ENCODE data around the gene MYL11.
A peak's percentile ranks its signal among the peaks of the same experiment; 100 is the strongest.
"Not testable (repeated sequence)": the region's sequence is repeated elsewhere in the genome, so short reads cannot be mapped to it uniquely, and the experiment has no call there.

The MYL11 gene

GRCh38 chr16:30374538-30374937 is at the start of gene MYL11:
TSS of gene MYL11 (plus strand) at chr16:30374802. CDS start at chr16:30374858, 56 bp downstream.
- DNase-seq (ENCODE audit: low read depth): no peak

GRCh38 chr16:30334473-30334989 is 40.1 kb upstream of the MYL11 start:
- DNase-seq (ENCODE audit: low read depth): peak; percentile 86

GRCh38 chr16:30335028-30335597 is 39.5 kb upstream of the MYL11 start:
- DNase-seq (ENCODE audit: low read depth): peak; percentile 76

GRCh38 chr16:30335598-30336474 is 38.8 kb upstream of the MYL11 start:
- peak; percentile 61 for DNase-seq (ENCODE audit: low read depth)

- DNase-seq (ENCODE audit: low read depth): not testable (repeated sequence)
Observed at GRCh38 chr16:30337964-30338357, 36.6 kb upstream of the MYL11 start.

GRCh38 chr16:30338715-30339114 is 35.9 kb upstream of the MYL11 start:
- DNase-seq (ENCODE audit: low read depth): not testable (repeated sequence)

GRCh38 chr16:30340621-30341020 is 34.0 kb upstream of the MYL11 start:
- no peak for DNase-seq (ENCODE audit: low read depth)

- DNase-seq (ENCODE audit: low read depth): peak; percentile 27
Observed at GRCh38 chr16:30341971-30342370, 32.6 kb upstream of the MYL11 start.

- DNase-seq (ENCODE audit: low read depth): no peak
Observed at GRCh38 chr16:30342751-30343490, 31.7 kb upstream of the MYL11 start.

- not testable (repeated sequence) for DNase-seq (ENCODE audit: low read depth)
Observed at GRCh38 chr16:30343491-30343820, 31.1 kb upstream of the MYL11 start.

GRCh38 chr16:30346286-30346685 is 28.3 kb upstream of the MYL11 start:
- DNase-seq (ENCODE audit: low read depth): no peak

GRCh38 chr16:30348113-30348512 is 26.5 kb upstream of the MYL11 start:
- no peak for DNase-seq (ENCODE audit: low read depth)

- DNase-seq (ENCODE audit: low read depth): no peak
Observed at GRCh38 chr16:30348929-30349328, 25.7 kb upstream of the MYL11 start.

GRCh38 chr16:30349675-30350074 is 24.9 kb upstream of the MYL11 start:
- no peak for DNase-seq (ENCODE audit: low read depth)

GRCh38 chr16:30350134-30350871 is 24.3 kb upstream of the MYL11 start:
- DNase-seq (ENCODE audit: low read depth): no peak

GRCh38 chr16:30351001-30351441 is 23.6 kb upstream of the MYL11 start:
- no peak for DNase-seq (ENCODE audit: low read depth)

GRCh38 chr16:30351586-30352419 is 22.8 kb upstream of the MYL11 start:
- peak; percentile 66 for DNase-seq (ENCODE audit: low read depth)

GRCh38 chr16:30352488-30353401 is 21.9 kb upstream of the MYL11 start:
- DNase-seq (ENCODE audit: low read depth): no peak

GRCh38 chr16:30353438-30354129 is 21.0 kb upstream of the MYL11 start:
- DNase-seq (ENCODE audit: low read depth): no peak

Measured in ELR (cell line).